Measurements from ENCODE around the gene SKAP1.
"Not testable (repeated sequence)": the region's sequence is repeated elsewhere in the genome, so short reads cannot be mapped to it uniquely, and the experiment has no call there.

The SKAP1 gene

GRCh38 chr17:48192321-48192731 lies 237.7 kb downstream of the SKAP1 start:
- Histone ChIP-seq H3K4me3 (replicated peaks; ENCODE audit: low read depth, low read length) (no peak overlapping the region), H3K27me3 (replicated peaks; ENCODE audit: control insufficient read depth, insufficient read depth, low read length) (no peaks in the 10 kb centered on the region), H3K36me3 (ENCODE audit: control insufficient read depth, insufficient read depth, low read length) (peaks cover 3% of the 10 kb centered on the region)
- no peak for TF ChIP-seq CTCF (IDR thresholded peaks at IDR 0.05; ENCODE audit: insufficient read depth, low read length, poor library complexity, severe bottlenecking)
- DNase-seq (ENCODE audit: extremely low read depth, insufficient read length): no peak

- H3K36me3 ChIP-seq (ENCODE audit: control insufficient read depth, insufficient read depth, low read length): peaks cover 5% of the 10 kb centered on the region
- TF ChIP-seq CTCF (IDR thresholded peaks at IDR 0.05; ENCODE audit: insufficient read depth, low read length, poor library complexity, severe bottlenecking): no peak
- no peak for DNase-seq (ENCODE audit: extremely low read depth, insufficient read length)
- H3K4me3 ChIP-seq (replicated peaks; ENCODE audit: low read depth, low read length): no peak overlapping the region
- no peaks in the 10 kb centered on the region for H3K27me3 ChIP-seq (replicated peaks; ENCODE audit: control insufficient read depth, insufficient read depth, low read length)
These were observed 238.7 kb downstream of the SKAP1 start for GRCh38 chr17:48191362-48191761.

- TF ChIP-seq CTCF (IDR thresholded peaks at IDR 0.05; ENCODE audit: insufficient read depth, low read length, poor library complexity, severe bottlenecking): no peak
- H3K36me3 ChIP-seq (ENCODE audit: control insufficient read depth, insufficient read depth, low read length): peaks cover 5% of the 10 kb centered on the region
These were observed 239.1 kb downstream of the SKAP1 start for GRCh38 chr17:48190871-48191270.

GRCh38 chr17:48187872-48188608 lies 242.0 kb downstream of the SKAP1 start:
- H3K36me3 ChIP-seq (ENCODE audit: control insufficient read depth, insufficient read depth, low read length): peaks cover 10% of the 10 kb centered on the region
- H3K27me3 ChIP-seq (replicated peaks; ENCODE audit: control insufficient read depth, insufficient read depth, low read length): no peaks in the 10 kb centered on the region
- H3K4me3 ChIP-seq (replicated peaks; ENCODE audit: low read depth, low read length): no peak overlapping the region
- no peak for TF ChIP-seq CTCF (IDR thresholded peaks at IDR 0.05; ENCODE audit: insufficient read depth, low read length, poor library complexity, severe bottlenecking)
- no peak for DNase-seq (ENCODE audit: extremely low read depth, insufficient read length)

More at GRCh38 chr17:48190871-48191270, 239.1 kb downstream of the SKAP1 start:
- no peak overlapping the region for H3K4me3 ChIP-seq (replicated peaks; ENCODE audit: low read depth, low read length)
- no peaks in the 10 kb centered on the region for H3K27me3 ChIP-seq (replicated peaks; ENCODE audit: control insufficient read depth, insufficient read depth, low read length)
- no peak for DNase-seq (ENCODE audit: extremely low read depth, insufficient read length)

- not testable (repeated sequence) for DNase-seq (ENCODE audit: extremely low read depth, insufficient read length); H3K27me3 ChIP-seq (replicated peaks; ENCODE audit: control insufficient read depth, insufficient read depth, low read length); H3K4me3 ChIP-seq (replicated peaks; ENCODE audit: low read depth, low read length)
- peaks cover 10% of the 10 kb centered on the region for H3K36me3 ChIP-seq (ENCODE audit: control insufficient read depth, insufficient read depth, low read length)
These were observed 243.7 kb downstream of the SKAP1 start for GRCh38 chr17:48186317-48186716.

- Histone ChIP-seq H3K36me3 (ENCODE audit: control insufficient read depth, insufficient read depth, low read length) (peaks cover 12% of the 10 kb centered on the region), H3K27me3 (replicated peaks; ENCODE audit: control insufficient read depth, insufficient read depth, low read length) (no peaks in the 10 kb centered on the region), H3K4me3 (replicated peaks; ENCODE audit: low read depth, low read length) (no peak overlapping the region)
- DNase-seq (ENCODE audit: extremely low read depth, insufficient read length): no peak
- TF ChIP-seq CTCF (IDR thresholded peaks at IDR 0.05; ENCODE audit: insufficient read depth, low read length, poor library complexity, severe bottlenecking): no peak
These were observed 245.3 kb downstream of the SKAP1 start for GRCh38 chr17:48184721-48185120.
